ENCODE measurements around the gene UNC13B. TPM values are rescaled to one million over a fixed set of nuclear protein-coding genes. Genes with fewer than 3 reads are reported as not detected.
"Not testable (repeated sequence)": the region's sequence is repeated elsewhere in the genome, so short reads cannot be mapped to it uniquely, and the experiment has no call there.

Gene UNC13B
- total RNA-seq, 1 donor from 2014 or later, result 16.8 TPM

- H3K4me3 ChIP-seq (ENCODE audit: low read depth, low read length), result no peak overlapping the region
- no peak for FAIRE-seq
- no peaks in the 10 kb centered on the region for H3K27me3 ChIP-seq (ENCODE audit: control insufficient read depth, insufficient read depth, low read length)
- TF ChIP-seq CTCF (IDR thresholded peaks at IDR 0.05; ENCODE audit: insufficient read depth, low read length, severe bottlenecking), result no peak
- no peaks in the 10 kb centered on the region for H3K36me3 ChIP-seq (ENCODE audit: control insufficient read depth, insufficient read depth, low read length)
- no peak for DNase-seq (ENCODE audit: low read depth)
These were observed 11.1 kb downstream of the UNC13B start for GRCh38 chr9:35172878-35173277.

- no peak for TF ChIP-seq CTCF (IDR thresholded peaks at IDR 0.05; ENCODE audit: insufficient read depth, low read length, severe bottlenecking)
- DNase-seq (ENCODE audit: low read depth), result no peak
- FAIRE-seq, result no peak
- Histone ChIP-seq H3K4me3 (ENCODE audit: low read depth, low read length) (no peak overlapping the region), H3K27me3 (ENCODE audit: control insufficient read depth, insufficient read depth, low read length) (no peaks in the 10 kb centered on the region), H3K36me3 (ENCODE audit: control insufficient read depth, insufficient read depth, low read length) (no peaks in the 10 kb centered on the region)
These were observed 15.7 kb downstream of the UNC13B start for GRCh38 chr9:35177520-35177919.

GRCh38 chr9:35179347-35180280 is 17.8 kb downstream of the UNC13B start:
- DNase-seq (ENCODE audit: low read depth) (peak; percentile 63), FAIRE-seq (no peak)
- Histone ChIP-seq H3K4me3 (ENCODE audit: low read depth, low read length) (no peak overlapping the region), H3K27me3 (ENCODE audit: control insufficient read depth, insufficient read depth, low read length) (no peaks in the 10 kb centered on the region), H3K36me3 (ENCODE audit: control insufficient read depth, insufficient read depth, low read length) (no peaks in the 10 kb centered on the region)
- TF ChIP-seq CTCF (IDR thresholded peaks at IDR 0.05; ENCODE audit: insufficient read depth, low read length, severe bottlenecking), result no peak

- H3K36me3 ChIP-seq (ENCODE audit: control insufficient read depth, insufficient read depth, low read length), result no peaks in the 10 kb centered on the region
- no peak overlapping the region for H3K4me3 ChIP-seq (ENCODE audit: low read depth, low read length)
- no peak for DNase-seq (ENCODE audit: low read depth)
- no peak for TF ChIP-seq CTCF (IDR thresholded peaks at IDR 0.05; ENCODE audit: insufficient read depth, low read length, severe bottlenecking)
- H3K27me3 ChIP-seq (ENCODE audit: control insufficient read depth, insufficient read depth, low read length), result no peaks in the 10 kb centered on the region
- no peak for FAIRE-seq
These were observed 19.0 kb downstream of the UNC13B start for GRCh38 chr9:35180801-35181200.

- not testable (repeated sequence) for H3K27me3 ChIP-seq (ENCODE audit: control insufficient read depth, insufficient read depth, low read length); H3K36me3 ChIP-seq (ENCODE audit: control insufficient read depth, insufficient read depth, low read length); H3K4me3 ChIP-seq (ENCODE audit: low read depth, low read length); DNase-seq (ENCODE audit: low read depth); FAIRE-seq
These were observed 20.6 kb downstream of the UNC13B start for GRCh38 chr9:35182401-35182800.

GRCh38 chr9:35182996-35183754 is 21.4 kb downstream of the UNC13B start:
- H3K4me3 ChIP-seq (ENCODE audit: low read depth, low read length); DNase-seq (ENCODE audit: low read depth); H3K36me3 ChIP-seq (ENCODE audit: control insufficient read depth, insufficient read depth, low read length); FAIRE-seq; H3K27me3 ChIP-seq (ENCODE audit: control insufficient read depth, insufficient read depth, low read length): not testable (repeated sequence)

- H3K36me3 ChIP-seq (ENCODE audit: control insufficient read depth, insufficient read depth, low read length); H3K27me3 ChIP-seq (ENCODE audit: control insufficient read depth, insufficient read depth, low read length); DNase-seq (ENCODE audit: low read depth); FAIRE-seq; H3K4me3 ChIP-seq (ENCODE audit: low read depth, low read length): not testable (repeated sequence)
These were observed 22.1 kb downstream of the UNC13B start for GRCh38 chr9:35183755-35184480.

All from bronchial epithelial cell (primary cell).